Measurements from ENCODE around the gene CAMK1D.

DNA sequence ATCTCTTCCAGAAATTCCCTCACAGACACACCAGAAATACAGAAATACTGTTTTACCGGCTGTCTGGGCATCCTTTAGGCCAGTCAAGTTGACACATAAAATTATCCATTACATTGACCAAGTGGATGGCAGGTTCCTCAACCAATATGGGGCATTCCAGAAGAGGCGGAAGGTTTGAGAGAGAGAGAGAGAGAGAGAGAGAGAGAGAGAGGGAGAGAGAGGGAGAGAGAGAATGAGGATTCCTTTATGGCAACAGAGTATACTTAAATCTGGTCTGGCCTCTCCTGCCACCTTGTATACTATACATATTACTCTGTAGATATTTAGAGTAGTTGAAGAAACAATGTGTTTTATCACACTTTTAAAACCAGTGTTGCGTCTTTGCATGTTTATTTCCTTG, 214.1 kb downstream of the CAMK1D start:
- TF ChIP-seq, protein P1, sequence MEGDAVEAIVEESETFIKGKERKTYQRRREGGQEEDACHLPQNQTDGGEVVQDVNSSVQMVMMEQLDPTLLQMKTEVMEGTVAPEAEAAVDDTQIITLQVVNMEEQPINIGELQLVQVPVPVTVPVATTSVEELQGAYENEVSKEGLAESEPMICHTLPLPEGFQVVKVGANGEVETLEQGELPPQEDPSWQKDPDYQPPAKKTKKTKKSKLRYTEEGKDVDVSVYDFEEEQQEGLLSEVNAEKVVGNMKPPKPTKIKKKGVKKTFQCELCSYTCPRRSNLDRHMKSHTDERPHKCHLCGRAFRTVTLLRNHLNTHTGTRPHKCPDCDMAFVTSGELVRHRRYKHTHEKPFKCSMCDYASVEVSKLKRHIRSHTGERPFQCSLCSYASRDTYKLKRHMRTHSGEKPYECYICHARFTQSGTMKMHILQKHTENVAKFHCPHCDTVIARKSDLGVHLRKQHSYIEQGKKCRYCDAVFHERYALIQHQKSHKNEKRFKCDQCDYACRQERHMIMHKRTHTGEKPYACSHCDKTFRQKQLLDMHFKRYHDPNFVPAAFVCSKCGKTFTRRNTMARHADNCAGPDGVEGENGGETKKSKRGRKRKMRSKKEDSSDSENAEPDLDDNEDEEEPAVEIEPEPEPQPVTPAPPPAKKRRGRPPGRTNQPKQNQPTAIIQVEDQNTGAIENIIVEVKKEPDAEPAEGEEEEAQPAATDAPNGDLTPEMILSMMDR (IDR thresholded peaks at IDR 0.05) = no peak
- TF ChIP-seq POLR2A (IDR thresholded peaks at IDR 0.05) (no peak), EP300 (IDR thresholded peaks at IDR 0.05) (no peak)
